RWPE1 (cell line): ENCODE measurements around the gene SCO2.

ENCODE experiments used
- CTCF ChIA-PET: fragments of 350-600 bp; sonication (Branson Sonifier 250); formaldehyde crosslinking; extraction: SDS; loops from one replicate; lab custom pipeline; 2021; lab: Yijun Ruan, JAX
- POLR2A ChIA-PET: fragments of 400-600 bp; formaldehyde crosslinking; extraction: SDS; loops from one replicate; lab custom pipeline; 2020; ENCODE audit warnings: antibody characterized with exemption; ENCODE audit not compliant: low non-redundant PET; lab: Yijun Ruan, JAX
- DNase-seq: peaks from one replicate; pipeline ENCODE4 v3.0.0; 2012; ENCODE audit warnings: low spot score
- H3K27ac ChIP-seq: fragments of 450-650 bp; 2 replicates; pipeline ENCODE4 v1.5.1; 2017
- CTCF ChIP-seq: fragments of 450-650 bp; conservative IDR thresholded peaks from 2 replicates; pipeline ENCODE4 v1.5.1; 2017; ENCODE audit warnings: low read depth, mild to moderate bottlenecking

The SCO2 gene

GRCh38 chr22:50507421-50507990 lies 17.9 kb downstream of the SCO2 start, which contains the start of gene LMF2:
Gene LMF2, minus strand, starts transcription at chr22:50507702. Its CDS starts 27 bp downstream, at chr22:50507675.
- peak; percentile 83 for DNase-seq
- no peak for TF ChIP-seq CTCF
- peak within 1 kb of the TSS; percentile 91 for H3K27ac ChIP-seq
- POLR2A ChIA-PET: interaction anchor here (0.6 to 0.8 kb wide), 2 partner anchors 14 to 18 kb away, joined by 4 to 5 read pairs; partner anchors contain the start of gene SCO2
- CTCF ChIA-PET: no interaction called here

- CTCF ChIA-PET: no interaction called here
- TF ChIP-seq CTCF: no peak
- H3K27ac ChIP-seq: peak overlapping the region; percentile 84
Observed at GRCh38 chr22:50506611-50507420, 18.6 kb downstream of the SCO2 start.

GRCh38 chr22:50505776-50506610 lies 19.4 kb downstream of the SCO2 start:
- POLR2A ChIA-PET: no interaction called here
- no peak for DNase-seq
- peak overlapping the region; percentile 84 for H3K27ac ChIP-seq
- CTCF ChIA-PET: interaction anchor here (0.6 kb wide), 1 partner anchor 265 kb away, joined by 3 read pairs; no protein-coding TSS in a partner anchor
- TF ChIP-seq CTCF: no peak

More at GRCh38 chr22:50506611-50507420, 18.6 kb downstream of the SCO2 start:
- POLR2A ChIA-PET: no interaction called here
- DNase-seq: no peak

- no peak for DNase-seq
- CTCF ChIA-PET: interaction anchor here (0.6 kb wide), 1 partner anchor 264 kb away, joined by 3 read pairs; no protein-coding TSS in a partner anchor
- TF ChIP-seq CTCF: no peak
- H3K27ac ChIP-seq: peak overlapping the region; percentile 84
- POLR2A ChIA-PET: no interaction called here
Observed at GRCh38 chr22:50505276-50505775, 20.1 kb downstream of the SCO2 start.

- H3K27ac ChIP-seq: peak overlapping the region; percentile 84
- ChIA-PET CTCF (interaction anchor here (0.6 kb wide), 1 partner anchor 25 kb away, joined by 3 read pairs; no protein-coding TSS in a partner anchor), POLR2A (no interaction called here)
- TF ChIP-seq CTCF: no peak
- DNase-seq: no peak
Observed at GRCh38 chr22:50504369-50505211, 20.8 kb downstream of the SCO2 start.
